HepG2 (cell line): Measurements from ENCODE around the gene TMEM39B. TPM values are rescaled to one million over a fixed set of nuclear protein-coding genes. Genes with fewer than 3 reads are reported as not detected.

Source experiments
- ATAC-seq: fragments of 200-7000 bp; cut with Tn5 transposase; 3 replicates; pipeline ENCODE4 v1.9.1; 2020; ENCODE audit warnings: mild to moderate bottlenecking, moderate library complexity
- BruUV-seq: library from RNA; stranded (reverse); fragments of 400-500 nt; replicated peaks from 2 replicates; lab custom pipeline; 2021; lab: Mats Ljungman, UMichigan
- CTCF ChIA-PET: fragments of 300-600 bp; formaldehyde crosslinking; extraction: SDS; loops from one replicate; lab custom pipeline; 2021; ENCODE audit warnings: low total read pairs, inconsistent platforms, low intra/inter-chr PET ratio; lab: Yijun Ruan, JAX
- POLR2A ChIA-PET: fragments of 350-600 bp; sonication (Branson Sonifier 250); formaldehyde crosslinking; loops from one replicate; lab custom pipeline; 2020; ENCODE audit warnings: antibody characterized with exemption, inconsistent platforms; lab: Yijun Ruan, JAX
- DNase-seq: peaks from one replicate; pipeline ENCODE4 v3.0.0-alpha.2; 2015; ENCODE audit warnings: low spot score
- FAIRE-seq: peaks from 3 replicates; lab custom pipeline; 2011; peaks lifted over from hg19 to GRCh38; lab: Jason Lieb, UNC
- H2AFZ ChIP-seq: one replicate; pipeline ENCODE4 v1.6.1; 2011; ENCODE audit warnings: low read length, inconsistent platforms
- H3K27ac ChIP-seq: fragments of 300-600 bp; 3 replicates; pipeline ENCODE4 v1.8.0; 2011; ENCODE audit warnings: mixed run types, mild to moderate bottlenecking, mixed read lengths, low read length, inconsistent platforms; ENCODE audit not compliant: insufficient read depth; ENCODE audit errors: extremely low read length
- H3K27me3 ChIP-seq, 2 experiments: fragments of 200-600 bp in 1 of 2; 2 replicates in 1 of 2; 3 replicates in 1 of 2; pipeline versions ENCODE4 v1.6.0 to v1.8.0; 2011; ENCODE audit warnings: low read length in 2 of 2, mild to moderate bottlenecking in 2 of 2, moderate library complexity in 2 of 2, inconsistent platforms in 1 of 2; ENCODE audit not compliant: insufficient read depth in 2 of 2, control insufficient read depth in 1 of 2
- H3K36me3 ChIP-seq, 2 experiments: fragments of 200-600 bp in 1 of 2; replicated peaks in 1 of 2; 2 replicates in 1 of 2; 3 replicates in 1 of 2; pipeline versions ENCODE4 v1.5.1 to v1.8.0; 2011; ENCODE audit warnings: low read length in 2 of 2, inconsistent platforms in 1 of 2; ENCODE audit not compliant: insufficient read depth in 2 of 2, control insufficient read depth in 1 of 2
- H3K4me1 ChIP-seq: 2 replicates; pipeline ENCODE4 v1.5.1; 2012; ENCODE audit warnings: low read length, inconsistent platforms; ENCODE audit not compliant: insufficient read depth
- H3K4me2 ChIP-seq: 2 replicates; pipeline ENCODE4 v1.6.0; 2011; ENCODE audit warnings: low read depth, low read length, inconsistent platforms
- H3K4me3 ChIP-seq, 3 experiments: fragments of 200-600 bp in 1 of 3; sonication (generic), shearing (Covaris generic) in 1 of 3; replicated peaks in 1 of 3; 2 replicates each; pipeline ENCODE4 v1.5.1; 2011 to 2016; ENCODE audit warnings: low read length in 3 of 3, inconsistent platforms in 2 of 3, low read depth in 2 of 3, mild to moderate bottlenecking in 2 of 3, control low read depth in 1 of 3, mixed read lengths in 1 of 3; ENCODE audit not compliant: insufficient read depth in 1 of 3
- H3K79me2 ChIP-seq: one replicate; pipeline ENCODE4 v1.6.1; 2011; ENCODE audit warnings: low read length, inconsistent platforms; ENCODE audit not compliant: insufficient read depth
- H3K9ac ChIP-seq: 2 replicates; pipeline ENCODE4 v1.6.0; 2011; ENCODE audit warnings: mild to moderate bottlenecking, low read depth, low read length, inconsistent platforms; ENCODE audit not compliant: insufficient read depth
- H3K9me3 ChIP-seq: 2 replicates; pipeline ENCODE4 v1.5.1; 2012; ENCODE audit warnings: mild to moderate bottlenecking, low read length
- H4K20me1 ChIP-seq: 2 replicates; pipeline ENCODE4 v1.6.0; 2011; ENCODE audit warnings: inconsistent platforms, mild to moderate bottlenecking, low read length, moderate library complexity; ENCODE audit not compliant: insufficient read depth
- KDM1A ChIP-seq: IDR thresholded peaks from 2 replicates; pipeline ENCODE4 v1.6.1; 2016; ENCODE audit warnings: missing compliant biosample characterization
- SMAD3 ChIP-seq: sonication (generic); formaldehyde crosslinking; IDR thresholded peaks from 2 replicates; pipeline ENCODE4 v1.4.0; 2020; ENCODE audit warnings: missing genetic modification reagents
- ZNF383 ChIP-seq: sonication (generic); formaldehyde crosslinking; IDR thresholded peaks from 2 replicates; pipeline ENCODE4 v1.4.0; 2020; ENCODE audit warnings: missing genetic modification reagents, mild to moderate bottlenecking, borderline replicate concordance
- WGBS: methylation state at CpG from one replicate; pipeline ENCODE4 v1.1.6; 2017; ENCODE audit warnings: low lambda C conversion rate; 5-methylcytosine and 5-hydroxymethylcytosine counted together
- in situ Hi-C: cut with HindIII; loops from 2 replicates; pipeline ENCODE4 v1.10.0; 2017; ENCODE audit warnings: low pct_unique_long_range_greater_than_20kb; ENCODE audit not compliant: extremely low pct_ligation_motif_present
- intact Hi-C: fragments of 100-400 bp; cut with micrococcal nuclease; formaldehyde crosslinking; loops from one replicate; pipeline ENCODE4 v1.10.0; 2022; ENCODE audit not compliant: unreplicated experiment
- polyA plus RNA-seq, 8 experiments: library from polyadenylated mRNA; depleted of rRNA in 3 of 8; stranded (reverse) in 7 of 8; unstranded in 1 of 8; fragments of >200 nt; fragmentation: Illumina TruSeq in 4 of 8; extraction: Trizol in 4 of 8; gene quantifications; 2 replicates each; pipeline versions ENCODE4 v1.2.1 to v1.2.3, GENCODE V29; 2011 to 2016; ENCODE audit warnings: low read depth in 4 of 8, missing spikeins in 1 of 8, mixed read lengths in 1 of 8; ENCODE audit not compliant: insufficient read depth in 1 of 8
- total RNA-seq, 5 experiments: library from RNA; depleted of rRNA; stranded (reverse); fragments of >200 nt; fragmentation: Illumina TruSeq; extraction: Trizol; gene quantifications; 2 replicates each; pipeline ENCODE4 v1.2.3, GENCODE V29; 2016; ENCODE audit warnings: low read depth in 1 of 5
- TF ChIP-seq, protein P1 (sequence below): sonication (generic); formaldehyde crosslinking; IDR thresholded peaks from 2 replicates; pipeline ENCODE4 v1.4.0; 2020; ENCODE audit warnings: missing genetic modification reagents

TMEM39B gene
- total and polyA plus RNA-seq, 2 of the 13 experiments (the other 11 are each of a cell fraction or from before 2014, with no cell fraction given) = 4.9 to 10.4 TPM

DNA sequence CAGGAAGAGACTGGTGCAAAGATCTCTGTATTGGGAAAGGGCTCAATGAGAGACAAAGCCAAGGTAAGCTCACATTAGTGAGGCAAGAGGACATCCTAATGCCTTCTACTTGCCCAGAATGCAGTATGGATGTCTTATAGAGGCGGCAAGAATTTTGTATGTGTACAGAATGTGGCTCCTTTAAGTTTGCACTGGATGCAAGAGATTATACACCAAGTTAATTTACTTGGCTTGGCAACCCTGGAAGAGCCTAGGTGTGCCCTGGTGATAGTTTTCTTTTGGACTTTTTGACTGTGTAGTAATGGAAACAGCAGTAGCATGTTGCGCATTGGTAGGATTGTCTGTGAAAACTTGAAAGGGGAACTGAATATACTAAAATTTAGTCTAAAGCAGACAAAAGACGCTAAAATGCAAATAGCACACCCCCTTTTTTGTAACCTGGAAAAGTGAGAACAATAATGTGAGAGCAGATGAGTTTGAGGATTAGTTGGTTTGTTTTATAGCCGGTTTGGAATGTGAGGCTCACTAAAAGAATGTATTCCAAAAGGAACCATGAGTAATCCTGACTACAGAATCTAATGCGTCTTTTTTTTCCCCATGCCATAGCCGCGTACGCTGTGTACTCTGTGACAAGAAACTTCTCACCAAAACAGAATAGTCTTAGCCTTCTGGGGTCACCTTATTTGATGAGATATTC, 41.0 kb upstream of the TMEM39B start:
- Histone ChIP-seq H3K9me3 (no peaks in the 10 kb centered on the region), H3K27ac (no peak overlapping the region), H3K9ac (no peak overlapping the region), H3K4me1 (no peaks in the 10 kb centered on the region), H3K4me2 (no peak overlapping the region), H3K27me3 (no peaks in the 10 kb centered on the region), H3K36me3 (peaks cover 19 to 69% of the 10 kb centered on the region in 2 experiments), H4K20me1 (peaks cover 30% of the 10 kb centered on the region), H3K79me2 (peaks cover 82% of the 10 kb centered on the region), H3K4me3 (no peak overlapping the region), H2AFZ (no peak overlapping the region)
- POLR2A ChIA-PET = no interaction called here
- CTCF ChIA-PET = no interaction called here
- in situ Hi-C loops = no loop called here
- FAIRE-seq = no peak
- no peak for DNase-seq
- whole genome bisulfite sequencing = 94% methylated on average over 8 of the region's 8 CpGs
- no TSS peak for BruUV-seq
- intact Hi-C loops = no loop called here
- TF ChIP-seq, protein P1, sequence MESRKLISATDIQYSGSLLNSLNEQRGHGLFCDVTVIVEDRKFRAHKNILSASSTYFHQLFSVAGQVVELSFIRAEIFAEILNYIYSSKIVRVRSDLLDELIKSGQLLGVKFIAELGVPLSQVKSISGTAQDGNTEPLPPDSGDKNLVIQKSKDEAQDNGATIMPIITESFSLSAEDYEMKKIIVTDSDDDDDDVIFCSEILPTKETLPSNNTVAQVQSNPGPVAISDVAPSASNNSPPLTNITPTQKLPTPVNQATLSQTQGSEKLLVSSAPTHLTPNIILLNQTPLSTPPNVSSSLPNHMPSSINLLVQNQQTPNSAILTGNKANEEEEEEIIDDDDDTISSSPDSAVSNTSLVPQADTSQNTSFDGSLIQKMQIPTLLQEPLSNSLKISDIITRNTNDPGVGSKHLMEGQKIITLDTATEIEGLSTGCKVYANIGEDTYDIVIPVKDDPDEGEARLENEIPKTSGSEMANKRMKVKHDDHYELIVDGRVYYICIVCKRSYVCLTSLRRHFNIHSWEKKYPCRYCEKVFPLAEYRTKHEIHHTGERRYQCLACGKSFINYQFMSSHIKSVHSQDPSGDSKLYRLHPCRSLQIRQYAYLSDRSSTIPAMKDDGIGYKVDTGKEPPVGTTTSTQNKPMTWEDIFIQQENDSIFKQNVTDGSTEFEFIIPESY = peak; percentile 34; the same call in 1 of the 2 replicates
- no peak for TF ChIP-seq KDM1A (CRISPR knock-in tag)
- ATAC-seq = no peak

DNA sequence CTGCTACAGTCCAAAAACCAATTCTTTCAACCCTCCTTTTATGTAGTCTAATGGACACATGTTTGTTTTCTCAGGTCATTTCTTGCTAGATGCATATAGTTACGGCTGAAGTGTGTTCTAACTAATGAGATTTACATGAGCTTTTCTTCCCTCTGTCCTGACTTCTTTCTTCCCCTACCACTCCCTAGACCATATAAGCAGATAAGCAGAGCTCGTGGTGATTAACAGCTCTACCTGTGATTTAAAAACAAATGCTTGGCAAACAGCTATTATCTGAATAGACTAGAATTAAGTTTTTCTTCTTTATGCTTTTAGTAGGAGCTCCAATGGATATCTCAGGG, 40.5 kb upstream of the TMEM39B start:
- ATAC-seq (no peak), DNase-seq (no peak), FAIRE-seq (no peak)
- H3K4me1 ChIP-seq = no peaks in the 10 kb centered on the region
- no peaks in the 10 kb centered on the region for H3K27me3 ChIP-seq
- intact Hi-C loops (no loop called here), in situ Hi-C loops (no loop called here)
- POLR2A ChIA-PET = no interaction called here
- H3K4me2 ChIP-seq = no peak overlapping the region
- H3K9me3 ChIP-seq = no peaks in the 10 kb centered on the region
- WGBS = 96% methylated on average over 2 of the region's 2 CpGs
- H3K27ac ChIP-seq = no peak overlapping the region
- H3K79me2 ChIP-seq = peaks cover 79% of the 10 kb centered on the region
- no peak for TF ChIP-seq SMAD3 (CRISPR knock-in tag)
- no peak for TF ChIP-seq ZNF383 (CRISPR knock-in tag)
- CTCF ChIA-PET = no interaction called here
- no peak overlapping the region for H3K4me3 ChIP-seq
- peaks cover 19 to 74% of the 10 kb centered on the region in 2 experiments for H3K36me3 ChIP-seq
- peaks cover 27% of the 10 kb centered on the region for H4K20me1 ChIP-seq
- no TSS peak for BruUV-seq
- no peak overlapping the region for H2AFZ ChIP-seq
- H3K9ac ChIP-seq = no peak overlapping the region
